Esophagus squamous epithelium (tissue), 5 donors: ENCODE measurements around the gene INSR. TPM values are rescaled to one million over a fixed set of nuclear protein-coding genes. Genes with fewer than 3 reads are reported as not detected.

Source experiments
- DNase-seq: peaks from one replicate; lab custom pipeline; 2025; lab: John Stamatoyannopoulos, UW
- H3K27ac ChIP-seq, 4 donors: fragments of 200-600 bp; sonication (generic); one replicate each; pipeline ENCODE4 v1.5.1; 2016 to 2019; ENCODE audit warnings: mild to moderate bottlenecking in 1 of 4
- H3K27me3 ChIP-seq, 4 donors: fragments of 200-600 bp; sonication (generic); 1 replicate in 3 of 4; 2 replicates in 1 of 4; pipeline versions ENCODE4 v1.5.1 to v1.6.0; 2017 to 2021; ENCODE audit warnings: antibody characterized with exemption in 1 of 4
- H3K36me3 ChIP-seq, 3 donors: fragments of 200-600 bp; sonication (generic); one replicate each; pipeline ENCODE4 v1.5.1; 2016 to 2019
- H3K4me1 ChIP-seq, 3 donors: fragments of 200-600 bp; sonication (generic); one replicate each; pipeline ENCODE4 v1.5.1; 2017 to 2019
- H3K4me3 ChIP-seq, 4 donors: fragments of 200-600 bp; sonication (generic); 1 replicate in 3 of 4; 2 replicates in 1 of 4; pipeline ENCODE4 v1.5.1; 2016 to 2019; ENCODE audit warnings: mild to moderate bottlenecking in 2 of 4, moderate library complexity in 1 of 4
- H3K9me3 ChIP-seq, 3 donors: fragments of 200-600 bp; sonication (generic); one replicate each; pipeline ENCODE4 v1.5.1; 2016 to 2019
- CTCF ChIP-seq, 6 experiments: fragments of 450-650 bp in 4 of 6; fragments of 200-600 bp in 2 of 6; sonication (generic) in 2 of 6; IDR thresholded peaks; one replicate each; pipeline ENCODE4 v1.5.1; 2016 to 2019; ENCODE audit warnings: antibody characterized with exemption in 6 of 6, mild to moderate bottlenecking in 4 of 6, moderate library complexity in 4 of 6
- POLR2A ChIP-seq, 4 donors: fragments of 450-650 bp; IDR thresholded peaks; one replicate each; pipeline ENCODE4 v1.6.1; 2017; ENCODE audit warnings: antibody characterized with exemption in 4 of 4, mild to moderate bottlenecking in 4 of 4, moderate library complexity in 3 of 4
- WGBS, 2 donors: methylation state at CpG; one replicate each; pipeline ENCODE4 v1.1.5; 2018; 5-methylcytosine and 5-hydroxymethylcytosine counted together
- intact Hi-C: fragments of 100-400 bp; cut with DNase I; formaldehyde crosslinking; loops from one replicate; pipeline ENCODE4 v1.15.0; 2022
- total RNA-seq, 4 donors: library from RNA; depleted of rRNA; stranded (reverse); fragments of >200 nt; gene quantifications; one replicate each; pipeline ENCODE4 v1.1.0, GENCODE V29; 2016
- donor health status: DM: yes; HTN: yes; CAD: no.

Gene INSR
- 10 to 100 TPM in 3 of 4 donors, 1 to 10 TPM in 1; 4.9 to 33.4 (median 10.8) TPM for total RNA-seq

DNA sequence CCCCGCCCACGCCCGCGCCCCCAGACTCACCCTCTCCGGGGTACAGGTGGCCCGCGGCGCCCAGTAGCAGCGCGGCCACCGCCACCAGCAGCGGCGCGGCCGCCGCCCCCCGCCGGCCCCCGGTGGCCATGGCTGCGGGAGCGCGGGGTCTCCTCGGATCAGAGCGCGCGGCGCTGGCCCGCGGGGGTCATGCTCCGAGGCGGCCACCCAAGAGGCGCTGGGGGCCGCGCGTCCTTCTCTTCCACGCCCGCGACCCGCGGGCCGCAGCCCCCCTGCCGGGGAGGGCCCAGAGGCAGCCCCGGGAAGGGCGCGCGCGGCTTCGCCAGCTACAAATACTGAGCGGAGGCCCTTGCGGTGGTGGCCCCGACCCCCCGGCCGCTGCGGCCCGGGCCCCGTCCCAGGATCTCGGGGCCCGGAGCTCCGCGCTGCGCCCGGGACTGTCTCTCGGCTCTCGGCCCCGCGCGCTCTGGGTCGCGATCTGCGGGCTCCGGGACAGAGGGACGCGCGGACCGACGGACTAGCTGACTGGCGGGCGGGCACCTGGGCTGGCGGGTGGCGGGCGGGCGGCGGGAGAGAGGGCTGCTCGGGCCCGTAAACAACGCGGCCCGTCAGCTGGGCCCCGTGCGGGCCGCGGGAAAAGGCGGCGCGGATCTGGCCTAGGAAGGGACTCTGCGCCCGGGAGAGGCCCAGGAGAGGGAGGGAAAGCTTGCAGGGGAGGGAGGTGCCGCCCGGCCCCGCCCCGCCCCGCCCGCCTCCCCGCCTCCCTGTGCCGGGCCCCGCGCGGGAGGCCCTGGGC, at the start of gene INSR:
INSR (minus strand) TSS at position 653 of the 796 bp plus-strand sequence; CDS start at position 130, 523 bp downstream.
- WGBS, 2 donors, result no CpG with 5 or more reads among the region's 108 CpGs

GRCh38 chr19:7342143-7342542, 47.9 kb upstream of the INSR start:
- intact Hi-C loops, result loop anchor here (10.0 kb wide), 1 partner anchor 197 kb away; no protein-coding TSS in a partner anchor

More for the DNA sequence above, at the start of gene INSR:
- peaks cover 12 to 44% (median 13%) of the 10 kb centered on the region in 3 donors for H3K4me1 ChIP-seq
- peak within 1 kb of the TSS; percentile 72 to 93 (median 79) for H3K4me3 ChIP-seq
- intact Hi-C loops, result loop anchor here (2.0 kb wide), 1 partner anchor 95 kb away; no protein-coding TSS in a partner anchor
- H3K9me3 ChIP-seq, result no peaks in the 10 kb centered on the region
- no peaks in the 10 kb centered on the region for H3K36me3 ChIP-seq
- H3K27me3 ChIP-seq, result peaks cover 0 to 88% (median 0%) of the 10 kb centered on the region in 4 donors
- TF ChIP-seq CTCF (IDR thresholded peaks at IDR 0.05) (no peak), POLR2A (IDR thresholded peaks at IDR 0.05) (peak in 2 of 4 donors; percentile 45 to 61)
- peak within 1 kb of the TSS; percentile 77 to 90 (median 84) for H3K27ac ChIP-seq
- DNase-seq, result peak; percentile 9

DNA sequence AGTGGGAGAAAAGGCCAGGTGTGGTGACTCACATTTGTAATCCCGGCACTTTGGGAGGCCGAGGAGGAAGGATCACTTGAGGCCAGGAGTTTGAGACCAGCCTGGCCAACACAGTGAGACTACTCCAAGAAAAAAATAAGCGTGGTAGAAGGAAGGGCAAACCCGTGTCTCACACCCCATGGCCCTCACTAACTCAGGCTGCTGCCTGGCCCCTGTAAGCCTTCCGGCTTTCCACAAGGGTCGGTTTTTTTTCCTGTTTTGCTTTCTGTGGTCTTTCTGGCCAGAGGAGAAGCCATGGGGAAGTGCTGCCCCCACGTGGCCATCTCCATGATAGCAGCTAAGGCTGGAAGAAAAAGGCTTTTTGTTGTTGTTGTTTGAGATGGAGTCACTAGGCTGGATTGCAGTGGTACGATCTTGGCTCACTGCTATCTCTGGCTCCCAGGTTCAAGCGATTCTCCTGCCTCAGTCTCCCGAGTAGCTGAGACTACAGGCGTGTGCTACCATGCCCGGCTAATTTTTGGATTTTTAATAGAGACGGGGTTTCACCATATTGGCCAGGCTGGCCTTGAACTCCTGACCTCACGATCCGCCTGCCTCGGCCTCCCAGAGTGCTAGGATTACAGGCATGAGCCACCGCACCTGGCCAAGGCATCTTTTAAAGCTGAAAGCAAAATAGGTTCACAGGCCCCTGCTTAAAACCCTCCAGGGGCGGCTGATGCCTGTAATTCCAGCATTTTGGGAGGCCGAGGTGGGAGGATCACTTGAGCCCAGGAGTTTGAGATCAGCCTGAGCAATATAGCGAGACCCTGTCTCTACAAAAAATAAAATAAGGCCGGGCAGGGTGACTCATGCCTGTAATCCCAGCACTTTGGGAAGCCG, 47.0 kb upstream of the INSR start:
- no peak for DNase-seq
- intact Hi-C loops, result loop anchor here (10.0 kb wide), 1 partner anchor 196 kb away; no protein-coding TSS in a partner anchor
- Histone ChIP-seq H3K4me1 (peaks cover 0 to 13% (median 0%) of the 10 kb centered on the region in 3 donors), H3K27ac (no peak overlapping the region), H3K27me3 (peaks cover 0 to 25% (median 0%) of the 10 kb centered on the region in 4 donors), H3K4me3 (no peak overlapping the region), H3K36me3 (no peaks in the 10 kb centered on the region), H3K9me3 (no peaks in the 10 kb centered on the region)
- TF ChIP-seq CTCF (IDR thresholded peaks at IDR 0.05) (peak; percentile 77 to 95 (median 91)), POLR2A (IDR thresholded peaks at IDR 0.05) (no peak)
- WGBS, 2 donors, result 2 to 17% methylated on average over 11 of the region's 22 CpGs

More at GRCh38 chr19:7342143-7342542, 47.9 kb upstream of the INSR start:
- H3K27me3 ChIP-seq, result peaks cover 0 to 28% (median 0%) of the 10 kb centered on the region in 4 donors
- no peaks in the 10 kb centered on the region for H3K9me3 ChIP-seq
- no peaks in the 10 kb centered on the region for H3K36me3 ChIP-seq
- no peak for TF ChIP-seq POLR2A (IDR thresholded peaks at IDR 0.05)
- 90 to 93% methylated on average over 5 of the region's 5 CpGs for WGBS, 2 donors
- peaks cover 0 to 3% (median 0%) of the 10 kb centered on the region in 3 donors for H3K4me1 ChIP-seq
- no peak for DNase-seq
- no peak overlapping the region for H3K4me3 ChIP-seq
- no peak overlapping the region for H3K27ac ChIP-seq

DNA sequence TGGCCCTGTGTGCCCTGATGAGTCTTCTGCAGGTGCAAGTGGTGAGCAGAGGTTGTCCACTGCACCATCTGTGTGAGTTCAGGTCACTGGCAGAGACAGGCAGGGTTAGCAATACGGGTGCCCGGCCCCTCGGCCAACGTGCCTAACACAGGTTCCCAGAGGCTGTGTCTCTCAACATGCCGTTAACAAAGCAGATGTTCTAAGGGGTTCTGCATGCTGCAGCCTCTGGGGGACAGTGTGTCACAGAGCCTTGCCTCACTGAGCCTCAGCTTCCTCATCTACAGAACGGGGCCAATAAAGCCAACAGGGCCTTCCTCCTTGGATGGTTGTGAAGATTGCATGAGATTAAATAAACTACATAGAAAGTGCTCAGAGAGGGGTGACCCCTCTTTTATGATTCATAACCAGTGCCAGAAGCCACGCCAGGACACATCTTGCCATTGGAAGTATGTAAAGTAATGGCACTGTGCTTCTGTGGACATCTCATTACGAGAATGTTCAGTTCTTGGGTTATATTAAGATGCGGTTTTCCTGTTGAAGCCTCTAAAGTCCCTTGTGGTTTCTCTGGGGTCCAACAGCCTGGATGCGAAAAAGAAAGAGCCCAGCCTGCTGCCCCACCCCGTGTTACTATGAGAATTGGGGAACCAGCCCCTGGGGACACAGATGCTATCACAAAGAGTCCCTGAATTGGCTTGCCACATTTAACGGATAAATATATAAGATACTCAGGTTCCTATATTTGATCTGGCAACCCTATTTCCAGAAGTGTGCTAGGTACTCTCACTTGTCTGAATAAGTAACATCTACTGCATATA, 43.4 kb upstream of the INSR start:
- Histone ChIP-seq H3K36me3 (no peaks in the 10 kb centered on the region), H3K27me3 (no peaks in the 10 kb centered on the region), H3K9me3 (no peaks in the 10 kb centered on the region), H3K4me1 (peaks cover 0 to 14% (median 0%) of the 10 kb centered on the region in 3 donors), H3K4me3 (no peak overlapping the region), H3K27ac (peak overlapping the region in 3 of 4 donors; percentile 34 to 75 (median 52))
- intact Hi-C loops, result loop anchor here (10.0 kb wide), 1 partner anchor 233 kb away; no protein-coding TSS in a partner anchor
- 57 to 64% methylated on average over 6 to 8 of the region's 12 CpGs for WGBS, 2 donors
- peak in 1 of 4 donors; percentile 24 for TF ChIP-seq POLR2A (IDR thresholded peaks at IDR 0.05)
- no peak for TF ChIP-seq CTCF (IDR thresholded peaks at IDR 0.05)
- DNase-seq, result no peak
